GM13977 (cell line): ENCODE results near the gene TAB3.

Experiments
- DNase-seq: peaks from one replicate; pipeline ENCODE4 v3.0.0; 2012; ENCODE audit warnings: low spot score
- CTCF ChIP-seq: IDR thresholded peaks from 2 replicates; pipeline ENCODE4 v1.5.1; 2012; ENCODE audit warnings: mild to moderate bottlenecking, control low read depth; ENCODE audit not compliant: insufficient read depth; ENCODE audit errors: extremely low read depth, missing control alignments
- in situ Hi-C: fragments of 300-500 bp; cut with MboI; formaldehyde crosslinking; loops from one replicate; pipeline ENCODE4 v1.12.0; 2022; ENCODE audit warnings: low sequenced_read_pairs, low pct_unique_long_range_greater_than_20kb, mixed read lengths, inconsistent platforms; ENCODE audit not compliant: unreplicated experiment

Gene TAB3

GRCh38 chrX:30920271-30920670 is 31.2 kb upstream of the TAB3 start:
- in situ Hi-C loops, result no loop called here
- no peak for TF ChIP-seq CTCF

GRCh38 chrX:30918480-30918879 is 29.4 kb upstream of the TAB3 start:
- in situ Hi-C loops, result no loop called here
- no peak for DNase-seq
- TF ChIP-seq CTCF, result no peak

More at GRCh38 chrX:30920271-30920670, 31.2 kb upstream of the TAB3 start:
- DNase-seq, result no peak

- no peak for DNase-seq
- in situ Hi-C loops, result no loop called here
- TF ChIP-seq CTCF, result no peak
Observed at GRCh38 chrX:30913492-30913891, 24.4 kb upstream of the TAB3 start.

GRCh38 chrX:30910124-30910860 is 21.2 kb upstream of the TAB3 start:
- in situ Hi-C loops, result no loop called here
- TF ChIP-seq CTCF, result no peak

GRCh38 chrX:30906726-30907125 is 17.7 kb upstream of the TAB3 start:
- in situ Hi-C loops, result no loop called here
- no peak for TF ChIP-seq CTCF
- no peak for DNase-seq

More at GRCh38 chrX:30910124-30910860, 21.2 kb upstream of the TAB3 start:
- no peak for DNase-seq

- TF ChIP-seq CTCF, result no peak
- in situ Hi-C loops, result no loop called here
- no peak for DNase-seq
Observed at GRCh38 chrX:30905321-30905720, 16.3 kb upstream of the TAB3 start.
